Measurements from ENCODE around the gene XRCC1. TPM values are rescaled to one million over a fixed set of nuclear protein-coding genes. Genes with fewer than 3 reads are reported as not detected.

XRCC1 gene
- total RNA-seq, 1 experiment from 2014 or later, result 37.4 TPM

DNA sequence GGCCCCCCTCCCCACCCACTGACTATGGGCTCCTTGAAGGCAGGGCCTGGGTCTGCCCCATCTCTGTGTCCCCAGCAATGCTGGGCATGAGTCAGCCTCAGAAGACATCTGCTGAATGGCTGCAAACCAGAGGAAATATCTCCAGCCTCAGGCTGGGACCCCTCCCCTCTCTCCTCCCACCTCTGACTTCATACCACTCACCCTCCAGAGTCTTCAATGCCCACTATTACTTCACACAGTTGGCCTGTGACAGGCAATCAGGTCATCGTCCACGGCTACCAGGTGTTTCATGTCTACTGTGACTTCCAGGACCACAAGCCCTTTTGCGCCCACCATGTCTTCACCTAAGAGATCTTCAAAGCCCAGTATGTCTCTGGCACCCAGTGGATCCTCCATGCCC, 36.5 kb upstream of the XRCC1 start, which contains the start of gene SRRM5:
SRRM5 (plus strand) TSS at position 301 of the 400 bp plus-strand sequence; CDS start at position 335, 34 bp downstream.
- Histone ChIP-seq H3K79me2 (ENCODE audit: insufficient read depth, low read length) (peaks cover 5% of the 10 kb centered on the region; the same call in 1 of the 2 replicates), H3K27me3 (ENCODE audit: insufficient read depth, low read length) (no peaks in the 10 kb centered on the region), H3K9me2 (ENCODE audit: insufficient read depth) (no peaks in the 10 kb centered on the region), H3K4me3 (replicated peaks in 1 of 2; ENCODE audit: low read depth in 1 of 2, low read length in 2 of 2) (no peak within 1 kb of the TSS), H3K36me3 (ENCODE audit: control insufficient read depth in 1 of 2, insufficient read depth in 2 of 2, low read length in 2 of 2) (peaks cover 8 to 9% of the 10 kb centered on the region in 2 experiments; a peak in 2 of 4 replicates), H3K9ac (ENCODE audit: low read length) (no peak within 1 kb of the TSS), H3K9me3 (ENCODE audit: control insufficient read depth in 1 of 2, insufficient read depth in 1 of 2, low read depth in 1 of 2, low read length in 2 of 2) (no peaks in the 10 kb centered on the region), H3K4me2 (ENCODE audit: low read length) (no peak within 1 kb of the TSS), H4K20me1 (ENCODE audit: insufficient read depth) (no peaks in the 10 kb centered on the region), H3K27ac (ENCODE audit: low read depth, low read length) (no peak within 1 kb of the TSS), H2AFZ (ENCODE audit: low read depth, low read length, poor library complexity, severe bottlenecking) (no peak within 1 kb of the TSS), H3K4me1 (ENCODE audit: control insufficient read depth in 1 of 2, insufficient read depth in 2 of 2, low read length in 2 of 2) (no peaks in the 10 kb centered on the region)
- no TSS peak for BruUV-seq (replicated peaks)
- TF ChIP-seq EGR1 (IDR thresholded peaks at IDR 0.05; ENCODE audit: low read depth), result no peak
- TF ChIP-seq EZH2phosphoT487 (IDR thresholded peaks at IDR 0.05; ENCODE audit: borderline replicate concordance), result no peak
- no peak for TF ChIP-seq POLR2AphosphoS5 (IDR thresholded peaks at IDR 0.05; ENCODE audit: low read depth, low read length)
- no peak for TF ChIP-seq FOSL1 (IDR thresholded peaks at IDR 0.05; ENCODE audit: low read depth)
- TF ChIP-seq, protein P1, sequence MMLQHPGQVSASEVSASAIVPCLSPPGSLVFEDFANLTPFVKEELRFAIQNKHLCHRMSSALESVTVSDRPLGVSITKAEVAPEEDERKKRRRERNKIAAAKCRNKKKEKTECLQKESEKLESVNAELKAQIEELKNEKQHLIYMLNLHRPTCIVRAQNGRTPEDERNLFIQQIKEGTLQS (IDR thresholded peaks at IDR 0.05), result no peak
- TF ChIP-seq CEBPB (IDR thresholded peaks at IDR 0.05; ENCODE audit: low read depth), result no peak
- no peak for TF ChIP-seq ZFX (IDR thresholded peaks at IDR 0.05)
- no peak for TF ChIP-seq JUND (IDR thresholded peaks at IDR 0.05)
- no peak for TF ChIP-seq EZH2 (IDR thresholded peaks at IDR 0.05)
- no peak for TF ChIP-seq SRF (IDR thresholded peaks at IDR 0.05; ENCODE audit: low read depth)
- no peak for TF ChIP-seq ZNF274 (IDR thresholded peaks at IDR 0.05; ENCODE audit: low read depth, low read length)
- TF ChIP-seq TCF7L2 (IDR thresholded peaks at IDR 0.05; ENCODE audit: borderline replicate concordance, extremely low read depth, insufficient read depth, insufficient read length), result no peak
- no peak for DNase-seq (ENCODE audit: low read depth, low spot score)
- CTCF ChIA-PET, result no interaction called here
- intact Hi-C loops (cut with micrococcal nuclease), result no loop called here
- POLR2A ChIA-PET, result no interaction called here
- ATAC-seq, result no peak
- RAD21 ChIA-PET (ENCODE audit: low non-redundant PET in 1 of 2, low total read pairs in 2 of 2, uncharacterized antibody in 2 of 2, unreplicated experiment in 2 of 2), result no interaction called here

DNA sequence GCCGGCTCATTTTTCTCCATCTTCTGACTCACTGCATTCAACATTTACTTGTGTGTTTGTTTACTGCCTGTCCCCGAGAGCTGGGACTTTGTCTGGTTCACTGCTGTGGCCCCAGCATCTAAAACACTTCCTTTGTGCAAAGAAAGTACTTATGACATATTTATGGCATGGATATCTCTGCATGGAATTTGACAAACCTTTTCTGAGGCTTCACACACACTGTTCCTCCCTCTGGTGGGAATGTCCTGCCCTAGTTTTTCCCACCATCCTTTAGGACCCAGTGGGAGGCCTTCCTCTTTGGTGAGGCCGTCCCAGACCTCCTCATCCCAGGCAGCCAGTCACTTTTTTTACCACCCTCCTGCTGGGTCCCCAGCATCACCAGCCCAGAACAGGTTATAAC, 35.2 kb upstream of the XRCC1 start:
- Histone ChIP-seq H3K27me3 (ENCODE audit: insufficient read depth, low read length) (no peaks in the 10 kb centered on the region), H4K20me1 (ENCODE audit: insufficient read depth) (no peaks in the 10 kb centered on the region), H3K9me3 (ENCODE audit: control insufficient read depth in 1 of 2, insufficient read depth in 1 of 2, low read depth in 1 of 2, low read length in 2 of 2) (no peaks in the 10 kb centered on the region), H3K4me2 (ENCODE audit: low read length) (no peak overlapping the region), H3K27ac (ENCODE audit: low read depth, low read length) (no peak overlapping the region), H2AFZ (ENCODE audit: low read depth, low read length, poor library complexity, severe bottlenecking) (no peak overlapping the region), H3K79me2 (ENCODE audit: insufficient read depth, low read length) (no peaks in the 10 kb centered on the region; the same call in 1 of the 2 replicates), H3K4me3 (replicated peaks in 1 of 2; ENCODE audit: low read depth in 1 of 2, low read length in 2 of 2) (no peak overlapping the region), H3K9me2 (ENCODE audit: insufficient read depth) (no peaks in the 10 kb centered on the region), H3K36me3 (ENCODE audit: control insufficient read depth in 1 of 2, insufficient read depth in 2 of 2, low read length in 2 of 2) (peaks cover 8 to 9% of the 10 kb centered on the region in 2 experiments; a peak in 2 of 4 replicates), H3K9ac (ENCODE audit: low read length) (no peak overlapping the region), H3K4me1 (ENCODE audit: control insufficient read depth in 1 of 2, insufficient read depth in 2 of 2, low read length in 2 of 2) (no peaks in the 10 kb centered on the region)
- ATAC-seq (no peak), DNase-seq (ENCODE audit: low read depth, low spot score) (no peak)
- intact Hi-C loops (cut with micrococcal nuclease), result no loop called here
- ChIA-PET POLR2A (no interaction called here), RAD21 (ENCODE audit: low non-redundant PET in 1 of 2, low total read pairs in 2 of 2, uncharacterized antibody in 2 of 2, unreplicated experiment in 2 of 2) (no interaction called here), CTCF (no interaction called here)
- no TSS peak for BruUV-seq (replicated peaks)
- no peak for TF ChIP-seq EZH2phosphoT487 (IDR thresholded peaks at IDR 0.05; ENCODE audit: borderline replicate concordance)
- no peak for TF ChIP-seq EZH2 (IDR thresholded peaks at IDR 0.05)
- TF ChIP-seq YY1 (IDR thresholded peaks at IDR 0.05; ENCODE audit: extremely low read depth, insufficient replicate concordance, low read depth, low read length), result no peak
- no peak for TF ChIP-seq CBX3 (IDR thresholded peaks at IDR 0.05; ENCODE audit: low read depth)
- TF ChIP-seq FOSL1 (IDR thresholded peaks at IDR 0.05; ENCODE audit: low read depth), result no peak
- TF ChIP-seq ZFX (IDR thresholded peaks at IDR 0.05), result no peak
- TF ChIP-seq ZNF274 (IDR thresholded peaks at IDR 0.05; ENCODE audit: low read depth, low read length), result no peak
- no peak for TF ChIP-seq EGR1 (IDR thresholded peaks at IDR 0.05; ENCODE audit: low read depth)
- TF ChIP-seq, protein P2, sequence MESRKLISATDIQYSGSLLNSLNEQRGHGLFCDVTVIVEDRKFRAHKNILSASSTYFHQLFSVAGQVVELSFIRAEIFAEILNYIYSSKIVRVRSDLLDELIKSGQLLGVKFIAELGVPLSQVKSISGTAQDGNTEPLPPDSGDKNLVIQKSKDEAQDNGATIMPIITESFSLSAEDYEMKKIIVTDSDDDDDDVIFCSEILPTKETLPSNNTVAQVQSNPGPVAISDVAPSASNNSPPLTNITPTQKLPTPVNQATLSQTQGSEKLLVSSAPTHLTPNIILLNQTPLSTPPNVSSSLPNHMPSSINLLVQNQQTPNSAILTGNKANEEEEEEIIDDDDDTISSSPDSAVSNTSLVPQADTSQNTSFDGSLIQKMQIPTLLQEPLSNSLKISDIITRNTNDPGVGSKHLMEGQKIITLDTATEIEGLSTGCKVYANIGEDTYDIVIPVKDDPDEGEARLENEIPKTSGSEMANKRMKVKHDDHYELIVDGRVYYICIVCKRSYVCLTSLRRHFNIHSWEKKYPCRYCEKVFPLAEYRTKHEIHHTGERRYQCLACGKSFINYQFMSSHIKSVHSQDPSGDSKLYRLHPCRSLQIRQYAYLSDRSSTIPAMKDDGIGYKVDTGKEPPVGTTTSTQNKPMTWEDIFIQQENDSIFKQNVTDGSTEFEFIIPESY (IDR thresholded peaks at IDR 0.05; ENCODE audit: extremely low read depth, insufficient replicate concordance, low read length), result no peak
- no peak for TF ChIP-seq SP1 (IDR thresholded peaks at IDR 0.05; ENCODE audit: low read depth)
- TF ChIP-seq, protein P1 (IDR thresholded peaks at IDR 0.05), result no peak
- no peak for TF ChIP-seq SRF (IDR thresholded peaks at IDR 0.05; ENCODE audit: low read depth)

All from HCT116 (cell line).